Measurements from ENCODE around the gene PITX1. TPM values are rescaled to one million over a fixed set of nuclear protein-coding genes. Genes with fewer than 3 reads are reported as not detected.

PITX1 gene
- total and polyA plus RNA-seq, 2 of the 13 experiments (the other 11 are each of a cell fraction or from before 2014, with no cell fraction given) = 11.7 to 20.2 TPM

GRCh38 chr5:135065306-135066265 lies 31.6 kb upstream of the PITX1 start (continued):
- TF ChIP-seq ZNF232 (CRISPR knock-in tag; IDR thresholded peaks at IDR 0.05; ENCODE audit: borderline replicate concordance) (no peak), KLF15 (CRISPR knock-in tag; IDR thresholded peaks at IDR 0.05; ENCODE audit: borderline replicate concordance) (no peak), ZNF264 (CRISPR knock-in tag; IDR thresholded peaks at IDR 0.05) (no peak)

GRCh38 chr5:135064235-135064570 lies 30.2 kb upstream of the PITX1 start:
- Histone ChIP-seq H4K20me1 (ENCODE audit: insufficient read depth, low read length) (no peaks in the 10 kb centered on the region), H3K27me3 (ENCODE audit: control insufficient read depth in 1 of 2, insufficient read depth in 2 of 2, low read length in 2 of 2) (no peaks in the 10 kb centered on the region), H3K27ac (ENCODE audit: extremely low read length, insufficient read depth, low read length) (no peak overlapping the region), H3K79me2 (ENCODE audit: insufficient read depth, low read length) (no peaks in the 10 kb centered on the region), H3K4me2 (ENCODE audit: low read depth, low read length) (no peak overlapping the region), H3K9me3 (ENCODE audit: low read length) (no peaks in the 10 kb centered on the region), H2AFZ (ENCODE audit: low read length) (no peak overlapping the region), H3K4me3 (replicated peaks in 1 of 3; ENCODE audit: insufficient read depth in 1 of 3, low read depth in 2 of 3, low read length in 3 of 3) (no peak overlapping the region), H3K9ac (ENCODE audit: insufficient read depth, low read depth, low read length) (no peak overlapping the region), H3K36me3 (replicated peaks in 1 of 2; ENCODE audit: control insufficient read depth in 1 of 2, insufficient read depth in 2 of 2, low read length in 2 of 2) (no peaks in the 10 kb centered on the region), H3K4me1 (ENCODE audit: insufficient read depth, low read length) (no peaks in the 10 kb centered on the region)
- WGBS (ENCODE audit: low lambda C conversion rate) = 69% methylated on average over 4 of the region's 4 CpGs
- intact Hi-C loops (cut with micrococcal nuclease; ENCODE audit: unreplicated experiment) (no loop called here), in situ Hi-C loops (cut with HindIII; ENCODE audit: extremely low pct_ligation_motif_present, low pct_unique_long_range_greater_than_20kb) (no loop called here)
- CTCF ChIA-PET (ENCODE audit: low intra/inter-chr PET ratio, low total read pairs) = no interaction called here
- no TSS peak for BruUV-seq (replicated peaks)
- ATAC-seq (no peak), FAIRE-seq (no peak), DNase-seq (ENCODE audit: low spot score) (no peak)
- POLR2A ChIA-PET = no interaction called here
- TF ChIP-seq XRCC5 (optimal IDR thresholded peaks at IDR 0.05; ENCODE audit: low read length) = no peak
- no peak for TF ChIP-seq E2F1 (CRISPR knock-in tag; IDR thresholded peaks at IDR 0.05)
- TF ChIP-seq NR2C2 (CRISPR knock-in tag; IDR thresholded peaks at IDR 0.05; ENCODE audit: borderline replicate concordance) = no peak
- TF ChIP-seq ZNF678 (CRISPR knock-in tag; IDR thresholded peaks at IDR 0.05) = no peak
- no peak for TF ChIP-seq EEA1 (CRISPR knock-in tag; IDR thresholded peaks at IDR 0.05; ENCODE audit: borderline replicate concordance)
- no peak for TF ChIP-seq DPF2 (CRISPR knock-in tag; IDR thresholded peaks at IDR 0.05; ENCODE audit: borderline replicate concordance, low read depth)
- TF ChIP-seq RXRA (CRISPR knock-in tag; IDR thresholded peaks at IDR 0.05) = no peak
- TF ChIP-seq ZNF609 (CRISPR knock-in tag; IDR thresholded peaks at IDR 0.05; ENCODE audit: borderline replicate concordance) = no peak
- no peak for TF ChIP-seq PRDM10 (CRISPR knock-in tag; IDR thresholded peaks at IDR 0.05; ENCODE audit: low read depth)
